ENCODE data around the gene CORIN. TPM values are rescaled to one million over a fixed set of nuclear protein-coding genes. Genes with fewer than 3 reads are reported as not detected.
A peak's percentile ranks its signal among the peaks of the same experiment; 100 is the strongest.

CORIN gene
- total and polyA plus RNA-seq, 2 experiments from 2014 or later = not detected

DNA sequence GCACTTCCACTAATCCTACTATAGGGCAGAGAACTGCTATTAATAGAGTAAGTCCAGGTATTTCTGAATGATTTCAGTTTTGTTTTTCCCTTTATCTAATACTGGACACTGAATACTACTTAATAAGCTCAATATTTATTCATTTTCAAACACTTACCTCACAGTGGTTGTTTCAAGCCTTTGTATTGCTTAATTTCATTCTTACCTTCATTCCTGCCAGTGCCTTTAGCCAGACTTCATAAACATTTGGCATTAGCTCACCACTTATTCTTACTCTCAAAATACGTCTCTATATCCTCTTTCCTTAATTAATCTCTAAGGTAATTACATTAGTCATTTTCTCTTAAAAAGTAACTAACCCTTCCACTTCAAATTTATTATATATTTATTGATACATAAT lies 18.8 kb upstream of the CORIN start:
- no peak overlapping the region for H3K27ac ChIP-seq (ENCODE audit: low read depth)
- H3K4me1 Mint-ChIP-seq = no peaks in the 10 kb centered on the region
- H3K4me2 ChIP-seq = no peak overlapping the region
- peaks cover 17% of the 10 kb centered on the region; the same call in 2 of the 3 replicates for H3K36me3 Mint-ChIP-seq (ENCODE audit: low read depth)
- no peaks in the 10 kb centered on the region for H3K27me3 ChIP-seq (ENCODE audit: insufficient read depth)
- no peaks in the 10 kb centered on the region for H4K20me1 ChIP-seq (replicated peaks; ENCODE audit: insufficient read depth)
- no peak overlapping the region for H3K4me3 ChIP-seq
- H3K4me1 ChIP-seq (ENCODE audit: insufficient read depth) = no peaks in the 10 kb centered on the region
- H2AFZ ChIP-seq = no peak overlapping the region
- H3K4me3 Mint-ChIP-seq = no peak overlapping the region
- H3K9me2 ChIP-seq (ENCODE audit: insufficient read depth) = no peaks in the 10 kb centered on the region; the same call in 1 of the 2 replicates
- 0 out of 2 replicates have a peak overlapping the region, but pooled peaks have one; percentile 3 for H3K27ac Mint-ChIP-seq
- H3K36me3 ChIP-seq (ENCODE audit: insufficient read depth) = peaks cover 5% of the 10 kb centered on the region
- TF ChIP-seq EZH2 (IDR thresholded peaks at IDR 0.05; ENCODE audit: low read depth, unreplicated experiment) = no peak
- no peak for TF ChIP-seq EZH2phosphoT487 (IDR thresholded peaks at IDR 0.05; ENCODE audit: unreplicated experiment)
- TF ChIP-seq ZNF331 (CRISPR knock-in tag; IDR thresholded peaks at IDR 0.05; ENCODE audit: low read depth) = no peak
- no peak for TF ChIP-seq STAT1 (IDR thresholded peaks at IDR 0.05; ENCODE audit: unreplicated experiment)
- TF ChIP-seq POLR2AphosphoS5 (IDR thresholded peaks at IDR 0.05; ENCODE audit: low read depth) = no peak
- TF ChIP-seq NANOG (IDR thresholded peaks at IDR 0.05; ENCODE audit: borderline replicate concordance) = no peak
- no peak for TF ChIP-seq CREB1 (CRISPR knock-in tag; IDR thresholded peaks at IDR 0.05; ENCODE audit: low read depth)
- TF ChIP-seq, protein P1, sequence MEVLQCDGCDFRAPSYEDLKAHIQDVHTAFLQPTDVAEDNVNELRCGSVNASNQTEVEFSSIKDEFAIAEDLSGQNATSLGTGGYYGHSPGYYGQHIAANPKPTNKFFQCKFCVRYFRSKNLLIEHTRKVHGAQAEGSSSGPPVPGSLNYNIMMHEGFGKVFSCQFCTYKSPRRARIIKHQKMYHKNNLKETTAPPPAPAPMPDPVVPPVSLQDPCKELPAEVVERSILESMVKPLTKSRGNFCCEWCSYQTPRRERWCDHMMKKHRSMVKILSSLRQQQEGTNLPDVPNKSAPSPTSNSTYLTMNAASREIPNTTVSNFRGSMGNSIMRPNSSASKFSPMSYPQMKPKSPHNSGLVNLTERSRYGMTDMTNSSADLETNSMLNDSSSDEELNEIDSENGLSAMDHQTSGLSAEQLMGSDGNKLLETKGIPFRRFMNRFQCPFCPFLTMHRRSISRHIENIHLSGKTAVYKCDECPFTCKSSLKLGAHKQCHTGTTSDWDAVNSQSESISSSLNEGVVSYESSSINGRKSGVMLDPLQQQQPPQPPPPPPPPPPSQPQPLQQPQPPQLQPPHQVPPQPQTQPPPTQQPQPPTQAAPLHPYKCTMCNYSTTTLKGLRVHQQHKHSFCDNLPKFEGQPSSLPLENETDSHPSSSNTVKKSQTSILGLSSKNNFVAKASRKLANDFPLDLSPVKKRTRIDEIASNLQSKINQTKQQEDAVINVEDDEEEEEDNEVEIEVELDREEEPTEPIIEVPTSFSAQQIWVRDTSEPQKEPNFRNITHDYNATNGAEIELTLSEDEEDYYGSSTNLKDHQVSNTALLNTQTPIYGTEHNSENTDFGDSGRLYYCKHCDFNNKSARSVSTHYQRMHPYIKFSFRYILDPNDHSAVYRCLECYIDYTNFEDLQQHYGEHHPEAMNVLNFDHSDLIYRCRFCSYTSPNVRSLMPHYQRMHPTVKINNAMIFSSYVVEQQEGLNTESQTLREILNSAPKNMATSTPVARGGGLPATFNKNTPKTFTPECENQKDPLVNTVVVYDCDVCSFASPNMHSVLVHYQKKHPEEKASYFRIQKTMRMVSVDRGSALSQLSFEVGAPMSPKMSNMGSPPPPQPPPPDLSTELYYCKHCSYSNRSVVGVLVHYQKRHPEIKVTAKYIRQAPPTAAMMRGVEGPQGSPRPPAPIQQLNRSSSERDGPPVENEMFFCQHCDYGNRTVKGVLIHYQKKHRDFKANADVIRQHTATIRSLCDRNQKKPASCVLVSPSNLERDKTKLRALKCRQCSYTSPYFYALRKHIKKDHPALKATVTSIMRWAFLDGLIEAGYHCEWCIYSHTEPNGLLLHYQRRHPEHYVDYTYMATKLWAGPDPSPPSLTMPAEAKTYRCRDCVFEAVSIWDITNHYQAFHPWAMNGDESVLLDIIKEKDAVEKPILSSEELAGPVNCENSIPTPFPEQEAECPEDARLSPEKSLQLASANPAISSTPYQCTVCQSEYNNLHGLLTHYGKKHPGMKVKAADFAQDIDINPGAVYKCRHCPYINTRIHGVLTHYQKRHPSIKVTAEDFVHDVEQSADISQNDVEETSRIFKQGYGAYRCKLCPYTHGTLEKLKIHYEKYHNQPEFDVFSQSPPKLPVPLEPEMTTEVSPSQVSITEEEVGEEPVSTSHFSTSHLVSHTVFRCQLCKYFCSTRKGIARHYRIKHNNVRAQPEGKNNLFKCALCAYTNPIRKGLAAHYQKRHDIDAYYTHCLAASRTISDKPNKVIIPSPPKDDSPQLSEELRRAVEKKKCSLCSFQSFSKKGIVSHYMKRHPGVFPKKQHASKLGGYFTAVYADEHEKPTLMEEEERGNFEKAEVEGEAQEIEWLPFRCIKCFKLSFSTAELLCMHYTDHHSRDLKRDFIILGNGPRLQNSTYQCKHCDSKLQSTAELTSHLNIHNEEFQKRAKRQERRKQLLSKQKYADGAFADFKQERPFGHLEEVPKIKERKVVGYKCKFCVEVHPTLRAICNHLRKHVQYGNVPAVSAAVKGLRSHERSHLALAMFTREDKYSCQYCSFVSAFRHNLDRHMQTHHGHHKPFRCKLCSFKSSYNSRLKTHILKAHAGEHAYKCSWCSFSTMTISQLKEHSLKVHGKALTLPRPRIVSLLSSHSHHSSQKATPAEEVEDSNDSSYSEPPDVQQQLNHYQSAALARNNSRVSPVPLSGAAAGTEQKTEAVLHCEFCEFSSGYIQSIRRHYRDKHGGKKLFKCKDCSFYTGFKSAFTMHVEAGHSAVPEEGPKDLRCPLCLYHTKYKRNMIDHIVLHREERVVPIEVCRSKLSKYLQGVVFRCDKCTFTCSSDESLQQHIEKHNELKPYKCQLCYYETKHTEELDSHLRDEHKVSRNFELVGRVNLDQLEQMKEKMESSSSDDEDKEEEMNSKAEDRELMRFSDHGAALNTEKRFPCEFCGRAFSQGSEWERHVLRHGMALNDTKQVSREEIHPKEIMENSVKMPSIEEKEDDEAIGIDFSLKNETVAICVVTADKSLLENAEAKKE (CRISPR knock-in tag; IDR thresholded peaks at IDR 0.05) = no peak
- TF ChIP-seq, protein P2, sequence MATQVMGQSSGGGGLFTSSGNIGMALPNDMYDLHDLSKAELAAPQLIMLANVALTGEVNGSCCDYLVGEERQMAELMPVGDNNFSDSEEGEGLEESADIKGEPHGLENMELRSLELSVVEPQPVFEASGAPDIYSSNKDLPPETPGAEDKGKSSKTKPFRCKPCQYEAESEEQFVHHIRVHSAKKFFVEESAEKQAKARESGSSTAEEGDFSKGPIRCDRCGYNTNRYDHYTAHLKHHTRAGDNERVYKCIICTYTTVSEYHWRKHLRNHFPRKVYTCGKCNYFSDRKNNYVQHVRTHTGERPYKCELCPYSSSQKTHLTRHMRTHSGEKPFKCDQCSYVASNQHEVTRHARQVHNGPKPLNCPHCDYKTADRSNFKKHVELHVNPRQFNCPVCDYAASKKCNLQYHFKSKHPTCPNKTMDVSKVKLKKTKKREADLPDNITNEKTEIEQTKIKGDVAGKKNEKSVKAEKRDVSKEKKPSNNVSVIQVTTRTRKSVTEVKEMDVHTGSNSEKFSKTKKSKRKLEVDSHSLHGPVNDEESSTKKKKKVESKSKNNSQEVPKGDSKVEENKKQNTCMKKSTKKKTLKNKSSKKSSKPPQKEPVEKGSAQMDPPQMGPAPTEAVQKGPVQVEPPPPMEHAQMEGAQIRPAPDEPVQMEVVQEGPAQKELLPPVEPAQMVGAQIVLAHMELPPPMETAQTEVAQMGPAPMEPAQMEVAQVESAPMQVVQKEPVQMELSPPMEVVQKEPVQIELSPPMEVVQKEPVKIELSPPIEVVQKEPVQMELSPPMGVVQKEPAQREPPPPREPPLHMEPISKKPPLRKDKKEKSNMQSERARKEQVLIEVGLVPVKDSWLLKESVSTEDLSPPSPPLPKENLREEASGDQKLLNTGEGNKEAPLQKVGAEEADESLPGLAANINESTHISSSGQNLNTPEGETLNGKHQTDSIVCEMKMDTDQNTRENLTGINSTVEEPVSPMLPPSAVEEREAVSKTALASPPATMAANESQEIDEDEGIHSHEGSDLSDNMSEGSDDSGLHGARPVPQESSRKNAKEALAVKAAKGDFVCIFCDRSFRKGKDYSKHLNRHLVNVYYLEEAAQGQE (IDR thresholded peaks at IDR 0.05; ENCODE audit: unreplicated experiment) = no peak
- TF ChIP-seq ZNF114 (CRISPR knock-in tag; IDR thresholded peaks at IDR 0.05) = no peak
- no peaks in the 10 kb centered on the region for H3K27me3 Mint-ChIP-seq (ENCODE audit: insufficient read depth, low read depth, poor library complexity)
- DNase-seq (ENCODE audit: low spot score) = no peak
- no peaks in the 10 kb centered on the region for H3F3A ChIP-seq (replicated peaks; ENCODE audit: low read depth)
- H3K9me3 Mint-ChIP-seq = no peaks in the 10 kb centered on the region
- H3K79me2 ChIP-seq (replicated peaks; ENCODE audit: insufficient read depth) = no peaks in the 10 kb centered on the region
- no peak for ATAC-seq

Measured in GM23338 (cell line).